GM18519 (cell line): ENCODE results near the gene MALRD1.

ENCODE experiments used
- ATAC-seq: cut with Tn5 transposase; IDR thresholded peaks from one replicate; pipeline ENCODE4 v1.9.1; 2021; ENCODE audit warnings: mild to moderate bottlenecking, moderate library complexity; ENCODE audit not compliant: unreplicated experiment, low FRiP score

Gene MALRD1

DNA sequence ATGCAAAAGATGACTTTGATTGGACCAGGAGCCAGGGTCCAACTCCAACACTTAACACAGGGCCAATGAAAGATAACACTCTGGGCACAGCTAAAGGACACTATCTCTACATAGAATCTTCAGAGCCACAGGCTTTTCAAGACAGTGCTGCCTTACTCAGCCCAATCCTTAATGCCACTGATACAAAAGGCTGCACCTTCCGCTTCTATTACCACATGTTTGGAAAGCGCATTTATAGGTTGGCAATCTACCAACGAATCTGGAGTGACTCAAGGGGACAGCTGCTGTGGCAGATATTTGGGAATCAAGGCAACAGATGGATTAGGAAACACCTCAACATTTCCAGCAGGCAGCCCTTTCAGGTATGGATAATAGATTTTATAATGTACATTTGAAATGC, 160.7 kb downstream of the MALRD1 start:
- ATAC-seq, result no peak

DNA sequence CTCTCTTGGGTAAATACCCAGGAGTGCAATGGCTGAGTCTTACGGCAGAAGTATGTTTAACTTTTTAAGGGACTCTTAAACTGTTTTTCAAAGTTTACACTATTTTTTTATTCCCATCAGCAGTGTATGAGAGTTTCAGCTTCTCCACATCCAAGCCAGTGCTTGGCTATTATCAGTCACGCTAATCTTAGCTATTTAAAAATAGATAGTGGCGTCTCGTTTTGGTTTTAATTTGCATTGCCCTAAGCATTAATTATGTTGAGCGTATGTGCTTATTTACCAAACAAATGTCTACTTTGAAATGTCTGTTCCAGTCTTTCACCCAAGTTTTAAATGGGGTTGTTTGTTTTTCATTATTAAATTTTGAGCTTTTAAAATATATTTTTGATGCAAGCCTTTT, 164.0 kb downstream of the MALRD1 start:
- no peak for ATAC-seq

DNA sequence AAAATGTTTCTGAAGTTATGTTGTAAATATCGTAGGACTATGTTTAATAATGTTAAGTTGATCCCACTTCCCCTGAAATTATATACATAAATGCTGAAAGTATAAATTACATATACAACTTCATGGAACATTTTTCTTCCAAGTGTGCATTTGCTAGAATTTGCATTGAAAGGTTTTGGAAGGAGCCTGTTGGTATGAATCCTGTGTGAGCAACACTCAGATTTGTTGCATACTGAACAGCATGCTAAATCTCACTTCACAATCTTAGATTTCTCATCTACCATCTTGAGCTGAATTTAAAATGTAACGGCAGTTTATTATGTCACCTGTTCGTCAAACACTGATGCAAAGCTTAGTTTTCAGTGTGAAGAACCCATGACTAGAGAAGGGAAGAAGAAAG, 172.6 kb downstream of the MALRD1 start:
- ATAC-seq, result no peak

DNA sequence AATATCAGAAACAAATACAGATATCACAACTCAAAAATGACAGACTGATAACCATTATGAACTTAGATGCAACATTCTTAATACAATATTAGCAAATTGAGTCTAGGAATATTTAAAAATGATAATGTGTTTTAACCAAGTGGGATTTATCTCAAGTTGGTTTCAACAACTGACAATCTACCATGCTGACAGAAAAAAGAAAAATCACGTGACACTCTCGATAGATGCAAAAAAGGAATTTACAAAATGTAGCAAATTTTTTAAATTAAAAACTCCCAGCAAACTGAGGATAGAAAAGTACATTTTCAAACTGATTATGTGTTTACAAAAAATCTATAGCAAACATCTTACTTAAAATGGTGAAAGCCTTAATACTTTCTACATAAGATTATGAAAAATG, 177.4 kb downstream of the MALRD1 start:
- no peak for ATAC-seq

DNA sequence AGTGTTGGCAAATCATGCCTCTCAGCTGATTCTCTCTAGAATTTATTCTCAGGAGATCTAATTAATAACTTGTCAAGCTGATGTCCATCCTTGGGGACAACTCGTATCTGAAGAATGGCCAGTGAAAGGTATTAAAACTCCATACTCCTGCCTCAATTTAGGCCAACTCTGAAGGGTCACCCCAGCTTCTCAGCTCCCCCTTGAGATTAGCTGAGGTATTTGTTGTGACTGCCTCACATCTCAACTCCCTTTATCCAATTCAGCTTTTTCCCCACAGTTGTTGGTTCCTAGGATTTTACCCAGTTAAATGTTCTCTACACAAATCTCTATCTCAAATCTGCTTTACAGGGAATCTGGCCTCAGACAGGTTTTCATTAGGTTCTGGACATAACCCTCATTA, 182.4 kb downstream of the MALRD1 start:
- no peak for ATAC-seq

DNA sequence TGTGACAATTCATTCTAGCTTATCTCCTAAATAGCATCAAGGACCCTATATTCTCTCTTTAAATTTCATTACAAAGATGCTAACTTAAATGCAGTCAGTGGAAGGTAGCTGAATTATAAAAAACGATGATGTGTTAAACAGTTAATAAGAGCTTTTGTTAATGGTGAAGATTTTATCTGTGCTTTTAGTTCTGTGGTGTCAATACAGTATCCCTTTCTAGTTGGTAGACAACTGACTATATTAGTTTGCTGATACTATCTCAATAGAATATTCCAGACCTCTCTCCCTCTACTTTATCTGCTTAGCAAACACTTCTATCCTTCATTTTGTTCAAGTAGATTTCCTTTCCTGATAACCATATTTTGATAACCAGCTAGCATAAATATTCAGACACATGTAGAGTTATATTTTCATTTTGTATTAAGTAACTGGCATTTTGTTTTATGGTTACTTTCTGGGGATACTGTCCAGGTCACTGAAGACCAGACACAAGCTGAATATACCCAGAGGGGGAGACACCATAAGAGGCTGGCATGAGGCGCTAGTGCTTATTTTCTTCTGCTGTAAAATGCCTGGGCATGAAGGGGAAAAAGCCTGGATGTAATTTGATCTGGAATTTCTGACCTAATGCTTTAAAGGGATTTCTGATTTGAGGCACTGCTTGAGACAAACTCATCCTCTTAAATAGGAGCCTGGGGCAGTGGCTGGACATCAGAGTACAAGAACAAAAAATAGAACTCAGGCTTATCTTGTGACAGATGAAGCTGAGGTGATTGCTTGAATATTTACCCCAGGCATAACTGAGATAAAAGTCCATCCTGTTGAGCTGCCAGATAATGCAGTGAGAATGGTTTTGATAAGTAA, 197.5 kb downstream of the MALRD1 start:
- ATAC-seq, result no peak

DNA sequence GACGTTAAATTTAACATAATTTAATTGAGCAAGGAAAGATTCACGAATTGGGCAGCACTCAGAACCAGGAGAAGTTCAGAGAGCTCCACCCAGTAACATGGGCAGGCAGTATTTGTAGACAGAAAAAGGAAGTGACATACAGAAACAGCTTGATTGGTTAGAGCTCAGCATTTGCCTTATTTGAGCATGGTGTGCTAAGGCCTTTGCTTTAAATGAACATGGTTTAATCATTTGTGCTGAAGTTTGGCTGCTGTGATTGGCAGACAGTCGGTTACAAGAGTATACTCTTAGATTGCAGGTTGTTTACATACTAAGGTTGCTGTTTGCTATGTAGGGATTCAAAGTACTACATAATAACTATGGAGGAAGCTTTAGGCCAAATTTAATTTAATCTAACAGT, 199.2 kb downstream of the MALRD1 start:
- no peak for ATAC-seq

DNA sequence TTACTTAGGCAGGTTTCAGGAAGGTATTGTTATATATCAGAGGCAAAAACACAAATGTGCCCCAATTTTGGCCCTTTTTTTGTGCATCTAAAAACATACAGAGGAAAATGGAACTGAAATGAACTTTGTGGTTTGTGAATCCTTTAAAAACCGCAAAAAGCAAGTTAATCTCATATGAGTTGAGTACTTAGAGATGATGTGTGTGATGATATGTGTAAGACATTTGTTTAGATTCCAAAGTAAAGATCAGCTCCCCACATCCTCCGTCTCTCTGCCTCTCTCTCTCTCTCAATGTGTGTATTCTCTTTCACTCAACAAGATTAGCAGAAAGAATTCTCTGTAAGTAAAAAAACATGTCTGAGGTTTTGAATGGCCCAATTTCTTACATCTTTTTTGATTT, 201.9 kb downstream of the MALRD1 start:
- ATAC-seq, result no peak

DNA sequence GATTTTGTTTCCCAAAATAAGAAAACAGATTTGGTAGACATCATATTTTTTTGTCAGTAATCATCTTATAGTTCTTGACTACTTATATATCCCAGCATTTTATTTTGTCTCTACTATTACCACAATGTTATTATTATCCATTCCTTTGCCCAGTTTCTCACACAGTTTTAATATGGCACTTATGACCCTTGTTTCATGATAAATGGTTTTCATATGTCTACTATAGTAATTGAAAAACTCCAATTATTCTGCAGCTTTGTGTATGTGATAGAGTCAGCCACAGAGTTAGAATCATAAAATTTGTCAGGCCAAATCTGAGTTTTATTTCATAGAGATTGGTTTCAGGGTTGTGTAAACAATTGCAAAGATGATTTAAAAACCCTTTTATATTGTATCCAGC, 203.9 kb downstream of the MALRD1 start:
- ATAC-seq, result no peak

DNA sequence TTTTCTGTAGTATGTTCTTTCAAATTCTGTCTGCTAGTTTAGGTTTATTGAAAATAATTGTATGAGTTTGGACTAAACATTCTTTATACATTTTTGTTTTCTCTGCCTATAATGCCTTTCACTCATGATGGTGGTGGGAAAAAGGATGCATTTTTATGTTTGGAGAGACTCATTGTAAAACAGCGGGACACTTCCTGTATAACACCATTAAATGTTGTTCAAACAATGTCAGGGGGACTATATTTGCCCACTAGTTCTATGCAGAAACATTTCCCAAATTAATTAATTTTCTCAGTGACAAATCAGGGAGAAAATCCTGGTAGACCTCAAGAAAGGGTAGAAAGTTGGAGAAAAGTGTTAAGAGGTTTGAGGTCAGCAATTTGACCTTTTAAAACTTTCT, 207.7 kb downstream of the MALRD1 start:
- no peak for ATAC-seq

DNA sequence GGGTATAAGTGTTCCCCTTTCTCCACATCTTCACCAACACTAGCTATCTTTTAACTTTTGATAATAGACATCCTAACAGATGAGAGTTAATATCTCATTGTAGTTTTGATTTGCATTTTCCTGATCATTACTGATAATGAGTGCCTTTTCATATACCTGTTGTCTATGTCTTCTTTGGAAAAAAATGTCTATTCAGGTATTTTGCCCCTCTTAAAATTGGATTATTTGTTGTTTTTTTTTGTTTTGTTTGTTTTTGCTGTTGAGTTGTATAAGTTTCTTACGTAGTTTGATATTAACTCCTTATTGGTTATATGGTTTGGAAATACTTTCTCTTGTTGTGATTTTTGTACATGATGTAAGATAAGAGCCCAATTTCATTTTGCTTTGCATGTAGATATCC, 214.7 kb downstream of the MALRD1 start:
- ATAC-seq, result no peak

DNA sequence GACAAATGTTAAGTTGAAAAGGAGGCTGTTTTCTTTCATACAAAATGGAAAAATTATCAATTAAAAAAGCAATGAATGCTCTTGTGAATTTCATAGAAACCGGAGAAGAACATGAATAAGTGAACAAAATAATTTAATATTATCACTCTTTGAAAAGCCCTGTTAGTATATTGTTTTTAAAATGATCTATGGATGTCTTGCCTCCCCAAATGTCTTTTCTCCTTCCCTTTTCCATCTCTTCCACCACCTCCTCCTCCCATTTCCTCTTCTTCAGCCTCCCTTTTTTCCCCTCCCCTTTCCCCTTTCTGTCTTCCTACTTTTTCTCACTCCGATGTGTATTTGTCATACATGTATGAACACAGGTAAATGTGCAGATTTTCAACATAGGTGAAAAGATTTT, 234.7 kb downstream of the MALRD1 start:
- no peak for ATAC-seq

DNA sequence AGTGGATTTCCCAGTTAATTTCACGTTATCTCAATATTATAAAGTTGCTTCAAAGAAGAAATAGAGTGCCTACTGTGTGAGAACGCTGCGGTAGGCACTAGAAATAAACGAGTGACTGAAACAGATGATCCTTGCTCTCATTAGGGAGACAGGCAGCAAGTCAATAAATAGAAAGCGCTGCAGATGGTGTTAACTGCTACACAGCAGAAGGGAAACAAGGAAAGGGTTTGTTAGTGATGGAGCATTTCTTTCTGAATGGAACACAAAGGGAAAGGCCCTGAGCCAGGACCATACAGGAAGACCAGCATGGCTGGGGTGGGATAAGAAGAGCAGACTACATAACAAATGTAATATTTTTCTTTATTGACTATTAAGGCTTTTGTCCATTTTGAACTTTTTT, 235.2 kb downstream of the MALRD1 start:
- ATAC-seq, result no peak

DNA sequence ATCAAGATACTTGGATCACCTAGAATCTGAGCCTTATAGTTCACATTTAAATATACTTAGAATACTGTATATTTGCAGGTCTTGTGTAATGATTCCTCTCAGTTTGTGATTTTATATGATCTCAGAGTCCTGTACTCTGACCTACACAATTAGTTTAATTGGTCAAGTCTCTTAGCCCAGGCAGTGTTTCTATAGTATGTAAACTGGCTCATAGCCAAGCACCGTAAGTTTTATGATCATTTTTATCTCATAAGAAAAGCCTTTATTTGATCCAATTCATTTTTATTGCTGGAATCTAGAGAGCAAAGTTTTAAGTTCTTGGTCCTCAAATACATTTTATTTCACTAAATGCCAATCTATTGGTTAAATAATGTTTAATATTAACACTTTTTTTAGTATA, 242.2 kb downstream of the MALRD1 start:
- no peak for ATAC-seq

DNA sequence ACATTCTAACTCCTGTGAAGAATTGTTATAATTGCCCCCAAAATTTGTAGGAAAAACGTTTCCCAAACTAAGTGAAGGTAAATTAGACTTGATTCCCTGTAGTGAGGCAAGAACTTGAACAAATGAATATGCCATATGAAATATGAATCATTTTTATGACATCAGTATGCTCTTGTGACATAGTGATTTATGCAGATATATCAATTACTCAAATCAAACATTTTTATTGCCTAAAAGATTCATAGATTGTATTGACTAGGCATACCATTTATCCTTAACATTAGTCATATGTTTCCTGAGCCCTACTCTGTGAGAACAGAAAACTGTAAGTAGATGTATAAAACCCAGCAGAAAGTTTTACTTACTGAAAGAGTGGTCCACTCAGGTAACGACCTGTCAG, 245.6 kb downstream of the MALRD1 start:
- no peak for ATAC-seq

DNA sequence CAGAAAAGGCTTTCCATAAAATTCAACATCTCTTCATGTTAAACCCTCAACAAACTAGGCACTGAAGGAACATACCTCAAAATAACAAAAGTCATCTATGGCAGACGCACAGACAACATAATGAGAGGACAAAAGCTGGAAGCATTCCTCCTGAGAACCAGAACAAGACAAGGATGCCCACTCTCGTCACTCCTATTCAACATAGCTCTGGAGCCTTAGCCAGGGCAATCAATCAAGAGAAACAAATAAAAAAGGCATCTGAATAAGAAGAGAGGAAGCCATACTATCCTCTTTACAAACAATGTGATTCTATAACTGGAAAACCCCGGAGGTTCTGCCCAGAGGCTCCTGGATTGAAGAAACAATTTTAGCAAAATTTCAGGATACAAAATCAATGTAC, 251.0 kb downstream of the MALRD1 start:
- ATAC-seq, result no peak

DNA sequence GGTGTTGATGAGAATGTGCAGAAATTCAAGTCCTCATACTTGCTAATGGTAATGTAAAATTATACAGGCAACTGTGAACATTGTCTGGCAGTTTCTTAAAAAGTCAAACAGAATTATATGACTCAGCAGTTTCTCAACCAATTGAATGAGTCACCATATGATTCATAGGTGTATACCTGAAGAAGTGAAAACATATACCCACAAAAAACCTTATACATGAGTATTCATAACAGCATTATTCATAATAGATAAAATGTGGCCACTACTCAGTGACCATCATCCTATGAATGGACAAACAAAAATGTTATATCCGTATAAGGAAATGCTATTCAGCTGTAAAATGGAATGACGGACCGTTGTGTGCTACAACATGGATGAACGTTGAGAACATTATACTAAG, 253.5 kb downstream of the MALRD1 start:
- ATAC-seq, result no peak

DNA sequence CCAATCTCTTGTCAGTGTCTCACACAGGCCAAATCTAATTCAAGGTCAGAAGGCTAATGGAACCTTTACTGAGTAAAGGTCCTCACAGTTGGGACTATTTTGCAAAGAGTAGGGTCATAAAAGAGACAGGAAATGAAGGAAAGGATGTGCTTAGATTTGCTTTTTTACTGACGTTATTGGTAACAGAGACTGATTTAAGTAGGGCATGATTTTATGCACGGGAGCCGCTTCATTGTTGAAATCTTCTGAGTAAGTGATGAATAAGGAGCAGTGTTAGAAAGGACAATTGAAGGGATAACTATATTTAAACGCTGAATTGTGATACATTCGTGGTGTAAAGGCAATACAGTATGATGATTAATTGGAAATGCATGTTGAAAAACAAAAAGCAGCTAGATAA, 261.5 kb downstream of the MALRD1 start:
- ATAC-seq, result no peak

DNA sequence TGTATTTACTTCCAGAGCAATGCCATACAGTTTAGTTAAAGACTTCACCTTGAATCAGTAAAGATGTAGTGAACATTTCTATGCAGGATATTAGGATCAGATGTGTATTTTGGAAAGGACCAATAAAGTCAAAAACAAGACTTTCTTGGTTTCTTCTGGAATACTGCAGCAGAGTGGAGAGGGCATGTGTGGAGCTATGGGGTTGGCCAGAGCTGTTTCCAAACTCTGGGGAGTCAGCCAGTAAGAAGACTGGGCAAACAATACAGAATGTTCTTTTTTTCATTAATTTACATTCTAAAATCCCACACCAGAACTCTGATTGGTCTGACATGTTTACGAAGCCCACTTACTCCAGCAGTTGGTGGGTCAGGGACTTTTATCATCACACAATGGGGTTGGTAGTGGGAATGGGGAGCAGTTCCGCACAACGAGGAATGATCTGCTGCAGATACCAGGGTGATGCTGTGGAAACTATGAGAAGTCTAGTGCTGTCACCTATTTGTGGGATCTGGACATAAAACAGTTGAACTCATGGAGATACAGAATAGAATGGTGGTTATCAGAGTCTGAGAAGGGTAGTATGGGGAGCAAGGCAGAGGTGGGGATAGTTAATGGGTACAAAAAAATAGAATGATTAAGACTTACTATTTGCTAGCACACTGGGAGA, 267.7 kb downstream of the MALRD1 start:
- no peak for ATAC-seq

DNA sequence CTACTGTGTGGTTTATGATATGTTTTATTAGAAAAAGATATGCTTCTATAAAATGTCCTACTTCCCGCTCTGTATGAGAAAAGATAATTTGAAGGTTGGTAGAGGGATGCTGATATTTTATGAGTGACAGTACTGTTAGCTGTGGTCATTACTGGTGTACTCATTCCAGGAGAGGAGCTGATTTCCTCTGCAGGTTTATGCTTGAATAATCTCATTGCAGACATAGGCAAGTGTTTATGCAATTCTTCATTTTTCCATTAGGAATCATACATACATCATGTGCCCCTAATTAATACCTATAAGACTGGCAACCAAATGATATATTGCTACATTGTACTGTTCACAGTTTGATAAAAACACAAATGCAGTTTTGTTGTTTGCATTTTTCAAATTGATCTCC, 269.4 kb downstream of the MALRD1 start:
- no peak for ATAC-seq

DNA sequence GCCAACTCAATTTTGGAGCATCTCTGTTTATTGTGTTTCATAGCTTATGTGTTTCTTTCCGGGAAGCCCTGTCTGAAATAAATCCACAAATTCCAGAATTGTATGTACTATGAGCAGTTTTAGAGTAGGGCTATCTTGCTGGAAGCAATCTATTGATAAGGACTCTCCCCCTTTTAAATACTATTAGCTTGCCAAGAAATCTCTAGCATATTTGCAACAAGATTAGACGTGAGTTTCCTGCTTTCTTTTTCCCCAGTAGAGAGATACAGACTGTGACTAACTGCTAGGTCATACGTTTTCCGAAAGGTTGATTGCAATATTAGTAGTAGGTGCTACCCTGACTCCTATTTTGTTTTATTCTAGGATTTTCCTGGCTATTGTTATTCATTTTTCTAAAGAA, 277.0 kb downstream of the MALRD1 start:
- ATAC-seq, result no peak

DNA sequence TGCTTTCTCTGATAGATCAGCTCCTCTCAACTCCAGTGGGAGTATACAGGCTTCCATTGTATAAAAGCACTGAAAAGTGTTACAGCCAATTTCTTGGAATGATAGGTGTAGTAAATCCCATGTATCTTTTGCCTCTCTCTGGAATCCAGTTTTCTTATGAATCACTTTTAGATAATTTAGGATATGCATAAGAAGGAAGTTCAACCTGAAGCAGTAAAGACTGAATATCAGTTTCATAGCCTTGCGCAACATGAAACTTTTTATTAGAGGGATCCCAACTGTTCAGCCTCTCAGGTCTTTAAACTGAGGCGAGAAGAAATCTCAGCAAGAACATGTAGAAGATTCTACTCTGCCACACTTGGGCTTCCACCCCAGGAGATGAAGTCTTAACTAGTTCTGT, 280.0 kb downstream of the MALRD1 start:
- ATAC-seq, result no peak
